Breast epithelium (tissue), 4 donors: ENCODE measurements around the gene MAOA. TPM values are rescaled to one million over a fixed set of nuclear protein-coding genes. Genes with fewer than 3 reads are reported as not detected.

Experiments
- DNase-seq, 2 donors: peaks; one replicate each; pipeline ENCODE4 v3.0.0-alpha.2; 2019; ENCODE audit warnings: low spot score in 2 of 2
- H3K27ac ChIP-seq, 2 donors: fragments of 200-600 bp; sonication (generic) in 1 of 2; one replicate each; pipeline ENCODE4 v1.5.1; 2016 to 2019; ENCODE audit warnings: mild to moderate bottlenecking in 1 of 2
- H3K27me3 ChIP-seq, 2 donors: fragments of 200-600 bp; sonication (generic) in 1 of 2; one replicate each; pipeline versions ENCODE4 v1.5.1 to v1.6.0; 2017 to 2019; ENCODE audit warnings: control low read depth in 1 of 2, mild to moderate bottlenecking in 1 of 2
- H3K36me3 ChIP-seq: fragments of 200-600 bp; one replicate; pipeline ENCODE4 v1.5.1; 2019
- H3K4me1 ChIP-seq, 2 donors: fragments of 200-600 bp; sonication (generic); one replicate each; pipeline ENCODE4 v1.5.1; 2016 to 2019; ENCODE audit warnings: control low read depth in 1 of 2
- H3K4me3 ChIP-seq, 3 donors: fragments of 200-600 bp; sonication (generic); 1 replicate in 2 of 3; 2 replicates in 1 of 3; pipeline ENCODE4 v1.5.1; 2016 to 2019; ENCODE audit warnings: mild to moderate bottlenecking in 3 of 3, moderate library complexity in 2 of 3
- H3K9me3 ChIP-seq, 2 donors: fragments of 200-600 bp; sonication (generic) in 1 of 2; one replicate each; pipeline ENCODE4 v1.5.1; 2016 to 2019; ENCODE audit warnings: control low read depth in 1 of 2
- CTCF ChIP-seq, 3 donors: fragments of 450-650 bp; IDR thresholded peaks; one replicate each; pipeline ENCODE4 v1.5.1; 2016 to 2017; ENCODE audit warnings: antibody characterized with exemption in 3 of 3, mild to moderate bottlenecking in 3 of 3, moderate library complexity in 3 of 3
- POLR2A ChIP-seq: fragments of 450-650 bp; IDR thresholded peaks from one replicate; pipeline ENCODE4 v1.6.1; 2016; ENCODE audit warnings: antibody characterized with exemption, mild to moderate bottlenecking, moderate library complexity
- POLR2AphosphoS5 ChIP-seq, 3 donors: sonication (generic); formaldehyde crosslinking; IDR thresholded peaks; one replicate each; pipeline ENCODE4 v1.6.1; 2017; ENCODE audit warnings: antibody characterized with exemption in 3 of 3
- intact Hi-C: fragments of 100-400 bp; cut with DNase I; formaldehyde crosslinking; loops from one replicate; pipeline ENCODE4 v1.15.1; 2023; ENCODE audit warnings: low total_unique reads
- total RNA-seq, 3 donors: library from RNA; depleted of rRNA; stranded (reverse); fragments of >200 nt; gene quantifications; one replicate each; pipeline ENCODE4 v1.1.0, GENCODE V29; 2016

MAOA gene
- total RNA-seq, 3 donors from 2014 or later, result 124 to 558 (median 128) TPM

- peaks cover 0 to 36% of the 10 kb centered on the region in 2 donors for H3K27me3 ChIP-seq
- TF ChIP-seq CTCF (IDR thresholded peaks at IDR 0.05), result no peak
- no peak for TF ChIP-seq POLR2AphosphoS5 (IDR thresholded peaks at IDR 0.05)
- no peak for TF ChIP-seq POLR2A
- no peak overlapping the region for H3K27ac ChIP-seq
- intact Hi-C loops, result no loop called here
- H3K4me3 ChIP-seq, result no peak overlapping the region
- H3K9me3 ChIP-seq, result no peaks in the 10 kb centered on the region
- no peak for DNase-seq
- no peaks in the 10 kb centered on the region for H3K36me3 ChIP-seq
- no peaks in the 10 kb centered on the region for H3K4me1 ChIP-seq
Observed at GRCh38 chrX:43644124-43644701, 11.9 kb upstream of the MAOA start.

GRCh38 chrX:43646800-43647199 lies 9.3 kb upstream of the MAOA start:
- Histone ChIP-seq H3K9me3 (no peaks in the 10 kb centered on the region), H3K27ac (no peak overlapping the region), H3K4me1 (no peaks in the 10 kb centered on the region), H3K4me3 (no peak overlapping the region), H3K36me3 (no peaks in the 10 kb centered on the region), H3K27me3 (peaks cover 0 to 22% of the 10 kb centered on the region in 2 donors)
- DNase-seq, result no peak
- intact Hi-C loops, result no loop called here
- TF ChIP-seq POLR2AphosphoS5 (IDR thresholded peaks at IDR 0.05) (no peak), CTCF (IDR thresholded peaks at IDR 0.05) (no peak), POLR2A (no peak)

- Histone ChIP-seq H3K36me3 (no peaks in the 10 kb centered on the region), H3K27me3 (peaks cover 0 to 12% of the 10 kb centered on the region in 2 donors), H3K4me3 (peak overlapping the region; percentile 68 to 77 (median 70)), H3K4me1 (no peaks in the 10 kb centered on the region), H3K27ac (peak overlapping the region; percentile 80 to 89), H3K9me3 (no peaks in the 10 kb centered on the region)
- peak; percentile 71 for TF ChIP-seq POLR2A
- peak; percentile 51 to 68 (median 67) for TF ChIP-seq POLR2AphosphoS5 (IDR thresholded peaks at IDR 0.05)
- peak in 2 of 3 donors; percentile 9 for TF ChIP-seq CTCF (IDR thresholded peaks at IDR 0.05)
- DNase-seq, result peak; percentile 87 to 92
- intact Hi-C loops, result no loop called here
Observed at GRCh38 chrX:43654431-43655150, 1.5 kb upstream of the MAOA start.

- Histone ChIP-seq H3K4me1 (no peaks in the 10 kb centered on the region), H3K27me3 (peaks cover 0 to 14% of the 10 kb centered on the region in 2 donors), H3K4me3 (peak overlapping the region; percentile 68 to 77 (median 70)), H3K9me3 (no peaks in the 10 kb centered on the region), H3K27ac (peak overlapping the region; percentile 80 to 89), H3K36me3 (no peaks in the 10 kb centered on the region)
- peak; percentile 20 to 52 for DNase-seq
- intact Hi-C loops, result no loop called here
- TF ChIP-seq POLR2A (no peak), POLR2AphosphoS5 (IDR thresholded peaks at IDR 0.05) (no peak), CTCF (IDR thresholded peaks at IDR 0.05) (no peak)
Observed at GRCh38 chrX:43655151-43656004, 721 bp upstream of the MAOA start.
